ENCODE results near the gene ZIM2.
"Not testable (repeated sequence)": the region's sequence is repeated elsewhere in the genome, so short reads cannot be mapped to it uniquely, and the experiment has no call there.

ZIM2 gene

GRCh38 chr19:56840451-56841192 lies at the start of gene ZIM2, which contains the start of gene PEG3:
Gene ZIM2 (minus strand): TSS chr19:56840726. CDS start chr19:56824277, 16,449 bp downstream.
Gene PEG3 (minus strand): TSS chr19:56840726. CDS start chr19:56824655, 16,071 bp downstream.
- no peak for DNase-seq (ENCODE audit: low spot score)

GRCh38 chr19:56885173-56885985 lies 44.9 kb upstream of the ZIM2 start:
- DNase-seq (ENCODE audit: low spot score) = no peak

GRCh38 chr19:56884441-56884840 lies 43.9 kb upstream of the ZIM2 start:
- no peak for DNase-seq (ENCODE audit: low spot score)

GRCh38 chr19:56880592-56881190 lies 40.2 kb upstream of the ZIM2 start:
- DNase-seq (ENCODE audit: low spot score) = no peak

GRCh38 chr19:56877069-56877715 lies 36.7 kb upstream of the ZIM2 start:
- DNase-seq (ENCODE audit: low spot score) = no peak

GRCh38 chr19:56875717-56876116 lies 35.2 kb upstream of the ZIM2 start:
- DNase-seq (ENCODE audit: low spot score) = no peak

GRCh38 chr19:56874530-56874929 lies 34.0 kb upstream of the ZIM2 start:
- no peak for DNase-seq (ENCODE audit: low spot score)

GRCh38 chr19:56873493-56873892 lies 33.0 kb upstream of the ZIM2 start:
- DNase-seq (ENCODE audit: low spot score) = no peak

GRCh38 chr19:56869886-56870285 lies 29.4 kb upstream of the ZIM2 start:
- no peak for DNase-seq (ENCODE audit: low spot score)

GRCh38 chr19:56868446-56868845 lies 27.9 kb upstream of the ZIM2 start:
- DNase-seq (ENCODE audit: low spot score) = no peak

- no peak for DNase-seq (ENCODE audit: low spot score)
These were observed 26.0 kb upstream of the ZIM2 start for GRCh38 chr19:56866538-56866937.

GRCh38 chr19:56864443-56865125 lies 24.1 kb upstream of the ZIM2 start:
- no peak for DNase-seq (ENCODE audit: low spot score)

GRCh38 chr19:56862741-56863140 lies 22.2 kb upstream of the ZIM2 start:
- DNase-seq (ENCODE audit: low spot score) = no peak

- not testable (repeated sequence) for DNase-seq (ENCODE audit: low spot score)
These were observed 19.9 kb upstream of the ZIM2 start for GRCh38 chr19:56860409-56860808.

- no peak for DNase-seq (ENCODE audit: low spot score)
These were observed 17.5 kb upstream of the ZIM2 start for GRCh38 chr19:56858026-56858425.

GRCh38 chr19:56856822-56857221 lies 16.3 kb upstream of the ZIM2 start:
- DNase-seq (ENCODE audit: low spot score) = no peak

GRCh38 chr19:56852361-56852760 lies 11.8 kb upstream of the ZIM2 start:
- DNase-seq (ENCODE audit: low spot score) = not testable (repeated sequence)

GRCh38 chr19:56848166-56848565 lies 7.6 kb upstream of the ZIM2 start:
- DNase-seq (ENCODE audit: low spot score) = no peak

GRCh38 chr19:56842412-56842811 lies 1.9 kb upstream of the ZIM2 start:
- DNase-seq (ENCODE audit: low spot score) = no peak

- DNase-seq (ENCODE audit: low spot score) = no peak
These were observed 642 bp upstream of the ZIM2 start for GRCh38 chr19:56841193-56841543.

- DNase-seq (ENCODE audit: low spot score) = no peak
These were observed 675 bp downstream of the ZIM2 start for GRCh38 chr19:56839652-56840450.
